IPS-15b (cell line): ENCODE data around the gene HDDC2.

Experiments used
- H3K27me3 ChIP-seq: one replicate; pipeline ENCODE4 v1.6.1; 2013; ENCODE audit warnings: low read length; ENCODE audit not compliant: control insufficient read depth, insufficient read depth
- H3K36me3 ChIP-seq: one replicate; pipeline ENCODE4 v1.6.1; 2013; ENCODE audit warnings: low read length; ENCODE audit not compliant: control insufficient read depth, insufficient read depth
- H3K4me1 ChIP-seq: one replicate; pipeline ENCODE4 v1.6.1; 2013; ENCODE audit warnings: mild to moderate bottlenecking, low read length; ENCODE audit not compliant: control insufficient read depth, insufficient read depth
- H3K4me3 ChIP-seq: one replicate; pipeline ENCODE4 v1.5.1; 2013; ENCODE audit warnings: low read depth, low read length
- H3K9ac ChIP-seq: one replicate; pipeline ENCODE4 v1.6.1; 2013; ENCODE audit warnings: low read depth, mild to moderate bottlenecking, low read length
- H3K9me3 ChIP-seq: one replicate; pipeline ENCODE4 v1.6.1; 2013; ENCODE audit warnings: mild to moderate bottlenecking, low read length; ENCODE audit not compliant: control insufficient read depth, insufficient read depth

HDDC2 gene

DNA sequence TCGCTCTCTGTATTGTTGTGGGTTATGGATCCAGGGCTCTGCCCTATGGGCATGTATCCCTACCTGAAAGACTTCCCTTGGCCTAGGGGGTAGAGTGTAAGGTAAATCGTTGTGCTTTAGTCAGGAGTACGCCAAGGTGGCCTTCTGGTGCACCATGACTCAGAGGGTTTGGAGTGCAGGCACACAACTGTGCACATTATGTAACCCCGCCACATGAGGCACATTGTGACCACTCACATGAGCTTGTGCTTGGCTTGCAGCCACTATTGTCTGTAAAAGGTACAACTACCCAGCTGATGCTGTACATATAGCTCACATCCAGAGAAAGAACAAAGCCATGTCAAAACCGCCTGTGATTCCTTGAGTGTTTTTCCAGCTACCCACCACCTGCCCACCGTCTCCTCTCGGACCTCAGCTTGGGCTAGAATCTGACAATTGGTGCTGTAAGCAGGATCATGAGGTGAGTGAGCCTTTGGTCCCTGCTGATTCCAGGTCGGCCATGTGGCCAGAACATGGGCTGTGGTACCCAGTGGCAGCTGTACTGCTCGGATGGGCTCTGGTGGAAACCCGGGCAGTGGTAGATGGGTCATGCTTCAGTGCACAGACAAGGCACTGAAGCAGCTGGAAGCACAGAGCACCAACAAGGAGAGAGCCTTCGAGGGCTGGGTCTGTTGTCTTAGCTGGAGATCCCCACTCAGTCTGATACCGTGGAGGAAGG, 33.8 kb downstream of the HDDC2 start:
- H3K27me3 ChIP-seq: no peaks in the 10 kb centered on the region
- H3K4me3 ChIP-seq: no peak overlapping the region
- H3K9me3 ChIP-seq: no peaks in the 10 kb centered on the region
- H3K4me1 ChIP-seq: no peaks in the 10 kb centered on the region
- H3K36me3 ChIP-seq: no peaks in the 10 kb centered on the region
- H3K9ac ChIP-seq: no peak overlapping the region

GRCh38 chr6:125264476-125264875, 37.3 kb downstream of the HDDC2 start:
- H3K4me1 ChIP-seq: no peaks in the 10 kb centered on the region

DNA sequence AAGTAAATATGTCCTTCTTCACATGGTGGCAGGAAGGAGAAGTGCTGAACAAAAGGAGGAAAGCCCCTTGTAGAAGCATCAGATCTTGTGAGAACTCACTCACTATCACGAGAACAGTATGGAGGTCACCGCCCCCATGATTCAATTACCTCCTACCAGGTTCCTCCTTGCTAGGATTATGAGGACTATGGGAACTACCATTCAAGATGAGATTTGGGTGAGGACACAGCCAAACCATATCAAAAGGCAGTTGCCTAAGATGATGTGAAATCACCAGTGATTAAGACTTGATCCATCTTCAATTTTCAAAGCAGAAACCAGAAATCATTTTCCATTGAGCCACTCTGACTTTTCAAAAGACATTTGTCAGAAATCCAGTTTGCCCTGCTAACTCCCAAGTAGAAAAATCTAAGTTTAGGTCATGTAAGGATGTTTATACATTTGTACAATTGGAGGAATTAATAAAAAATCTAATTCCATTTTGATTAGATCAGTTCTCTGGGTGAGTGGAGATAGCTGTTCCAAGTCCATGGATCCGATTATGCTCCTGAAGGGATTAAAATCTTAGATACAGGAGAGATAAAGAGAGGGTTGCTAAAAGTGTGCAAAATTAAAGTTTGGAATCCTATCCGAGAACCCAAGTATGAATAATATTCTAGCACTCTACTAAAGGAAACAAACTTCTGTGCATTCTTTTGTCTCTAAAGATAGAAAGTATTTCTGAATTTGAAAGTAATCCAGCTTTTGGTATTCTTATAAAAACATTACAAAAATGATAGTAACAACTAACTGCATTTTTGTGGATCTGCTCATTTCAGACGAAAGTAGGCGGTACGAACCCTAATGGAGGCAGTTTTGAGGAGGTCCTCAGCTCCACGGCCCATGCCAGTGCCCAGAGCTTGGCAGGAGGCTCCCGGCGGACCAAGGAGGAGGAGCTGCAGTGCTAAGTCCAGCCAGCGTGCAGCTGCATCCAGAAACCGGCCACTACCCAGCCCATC, 39.5 kb downstream of the HDDC2 start:
- no peaks in the 10 kb centered on the region for H3K36me3 ChIP-seq
- no peak overlapping the region for H3K4me3 ChIP-seq
- H3K9ac ChIP-seq: no peak overlapping the region
- no peaks in the 10 kb centered on the region for H3K9me3 ChIP-seq
- no peaks in the 10 kb centered on the region for H3K27me3 ChIP-seq
- no peaks in the 10 kb centered on the region for H3K4me1 ChIP-seq

More at GRCh38 chr6:125264476-125264875, 37.3 kb downstream of the HDDC2 start:
- Histone ChIP-seq H3K9me3 (no peaks in the 10 kb centered on the region), H3K36me3 (no peaks in the 10 kb centered on the region), H3K27me3 (no peaks in the 10 kb centered on the region), H3K9ac (no peak overlapping the region), H3K4me3 (no peak overlapping the region)

- H3K27me3 ChIP-seq: no peaks in the 10 kb centered on the region
- no peak overlapping the region for H3K9ac ChIP-seq
- H3K4me1 ChIP-seq: no peaks in the 10 kb centered on the region
- H3K4me3 ChIP-seq: no peak overlapping the region
- no peaks in the 10 kb centered on the region for H3K9me3 ChIP-seq
- H3K36me3 ChIP-seq: no peaks in the 10 kb centered on the region
Measured at GRCh38 chr6:125259354-125259736, 42.4 kb downstream of the HDDC2 start.

- Histone ChIP-seq H3K36me3 (no peaks in the 10 kb centered on the region), H3K4me1 (no peaks in the 10 kb centered on the region), H3K4me3 (no peak overlapping the region), H3K27me3 (no peaks in the 10 kb centered on the region), H3K9ac (no peak overlapping the region), H3K9me3 (no peaks in the 10 kb centered on the region)
Measured at GRCh38 chr6:125258651-125259353, 43.0 kb downstream of the HDDC2 start.

- no peaks in the 10 kb centered on the region for H3K36me3 ChIP-seq
- no peak overlapping the region for H3K9ac ChIP-seq
- no peaks in the 10 kb centered on the region for H3K9me3 ChIP-seq
Measured at GRCh38 chr6:125257351-125257750, 44.4 kb downstream of the HDDC2 start.

GRCh38 chr6:125255201-125255600, 46.6 kb downstream of the HDDC2 start:
- Histone ChIP-seq H3K4me3 (no peak overlapping the region), H3K36me3 (no peaks in the 10 kb centered on the region), H3K9me3 (no peaks in the 10 kb centered on the region), H3K4me1 (no peaks in the 10 kb centered on the region), H3K27me3 (no peaks in the 10 kb centered on the region), H3K9ac (no peak overlapping the region)

More at GRCh38 chr6:125257351-125257750, 44.4 kb downstream of the HDDC2 start:
- no peaks in the 10 kb centered on the region for H3K27me3 ChIP-seq
- no peak overlapping the region for H3K4me3 ChIP-seq
- no peaks in the 10 kb centered on the region for H3K4me1 ChIP-seq

DNA sequence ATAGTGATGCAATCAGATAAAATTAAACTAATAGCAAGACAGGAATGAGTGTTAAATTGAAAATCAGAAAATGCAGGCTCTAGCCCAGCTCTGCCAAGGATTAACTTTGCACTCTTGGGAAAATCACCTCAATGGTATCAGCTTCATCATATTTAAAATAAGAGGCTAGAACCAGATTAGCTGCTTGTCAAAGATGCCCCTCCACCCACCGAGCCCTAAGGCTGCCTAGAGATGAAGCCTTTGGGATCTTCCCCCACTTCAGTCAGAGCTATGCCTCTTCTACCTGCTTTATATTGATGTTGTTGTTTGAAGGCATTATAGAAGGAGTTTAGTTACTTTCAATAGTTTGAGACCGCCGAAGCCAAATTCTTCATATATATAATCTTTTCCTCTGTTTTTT, 47.4 kb downstream of the HDDC2 start:
- Histone ChIP-seq H3K4me1 (no peaks in the 10 kb centered on the region), H3K9ac (no peak overlapping the region), H3K4me3 (no peak overlapping the region), H3K36me3 (no peaks in the 10 kb centered on the region), H3K9me3 (no peaks in the 10 kb centered on the region), H3K27me3 (no peaks in the 10 kb centered on the region)

GRCh38 chr6:125253881-125254280, 47.9 kb downstream of the HDDC2 start:
- Histone ChIP-seq H3K4me3 (no peak overlapping the region), H3K36me3 (no peaks in the 10 kb centered on the region), H3K9me3 (no peaks in the 10 kb centered on the region), H3K4me1 (no peaks in the 10 kb centered on the region), H3K27me3 (no peaks in the 10 kb centered on the region), H3K9ac (no peak overlapping the region)

GRCh38 chr6:125252891-125253290, 48.9 kb downstream of the HDDC2 start:
- no peaks in the 10 kb centered on the region for H3K36me3 ChIP-seq
- H3K9ac ChIP-seq: no peak overlapping the region
- no peaks in the 10 kb centered on the region for H3K4me1 ChIP-seq

GRCh38 chr6:125251516-125252220, 50.1 kb downstream of the HDDC2 start:
- Histone ChIP-seq H3K4me1 (no peaks in the 10 kb centered on the region), H3K9me3 (no peaks in the 10 kb centered on the region), H3K36me3 (no peaks in the 10 kb centered on the region), H3K4me3 (no peak overlapping the region), H3K9ac (no peak overlapping the region), H3K27me3 (no peaks in the 10 kb centered on the region)

More at GRCh38 chr6:125252891-125253290, 48.9 kb downstream of the HDDC2 start:
- Histone ChIP-seq H3K27me3 (no peaks in the 10 kb centered on the region), H3K9me3 (no peaks in the 10 kb centered on the region), H3K4me3 (no peak overlapping the region)
